HG02610 (cell line): ENCODE data around the gene ABCD2.
"Not testable (repeated sequence)": the region's sequence is repeated elsewhere in the genome, so short reads cannot be mapped to it uniquely, and the experiment has no call there.

ENCODE experiments used
- ATAC-seq: cut with Tn5 transposase; IDR thresholded peaks from one replicate; pipeline ENCODE4 v1.9.1; 2021; ENCODE audit warnings: mild to moderate bottlenecking, moderate library complexity; ENCODE audit not compliant: unreplicated experiment

Gene ABCD2

DNA sequence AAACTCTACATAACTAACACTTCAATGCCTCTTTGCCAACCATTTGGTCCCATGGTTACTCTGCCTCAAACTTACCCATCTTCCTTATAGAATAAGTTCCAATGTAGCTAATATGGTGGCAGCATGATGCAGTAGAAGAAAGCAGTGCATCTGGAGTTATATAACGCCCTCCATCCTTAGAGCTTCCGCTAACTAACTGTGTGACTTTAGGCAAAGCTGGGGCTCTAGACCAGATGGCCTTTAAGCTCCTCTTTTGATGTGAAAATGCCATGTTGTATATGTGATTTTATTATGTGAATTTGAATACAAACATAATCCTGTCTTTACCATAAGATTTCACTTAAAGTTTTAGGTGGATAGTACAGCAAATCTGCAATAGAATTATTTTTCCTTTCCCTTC, 6.1 kb downstream of the ABCD2 start:
- ATAC-seq = no peak

DNA sequence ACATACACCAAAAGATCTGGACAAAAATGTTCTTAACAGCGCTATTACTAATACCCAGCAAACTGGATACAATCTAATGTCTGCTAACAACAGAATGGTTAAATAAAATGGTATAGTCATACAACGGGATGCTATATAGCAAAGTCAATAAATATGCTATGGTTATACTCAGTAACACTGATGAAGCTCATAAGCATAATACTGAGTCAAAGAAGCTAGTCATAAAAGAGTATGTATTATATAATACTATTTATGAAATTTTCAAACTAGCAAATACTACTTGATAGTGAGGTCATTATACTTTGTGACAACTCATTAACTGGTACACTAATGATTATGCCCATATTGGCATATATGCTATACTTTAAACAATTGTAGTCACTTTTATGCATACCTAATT, 7.4 kb downstream of the ABCD2 start:
- no peak for ATAC-seq

DNA sequence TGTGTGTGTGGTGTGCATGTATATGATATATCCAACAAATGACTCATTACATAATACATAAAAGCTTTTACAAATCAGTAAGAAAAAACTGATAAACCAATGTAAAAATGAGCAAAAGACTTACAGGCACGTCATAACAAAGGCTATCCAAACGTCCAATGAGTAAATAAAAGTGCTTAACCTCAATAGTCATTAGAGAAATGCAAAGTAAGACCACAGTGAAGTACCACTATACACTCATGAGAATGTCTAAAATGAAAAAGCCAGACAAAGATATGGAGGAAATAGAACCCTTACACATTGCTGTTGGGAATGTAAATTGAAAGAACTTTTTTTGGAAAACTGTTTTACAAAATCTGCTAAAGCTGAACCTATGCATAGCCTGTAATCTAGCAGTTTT, 7.8 kb downstream of the ABCD2 start:
- ATAC-seq = no peak

DNA sequence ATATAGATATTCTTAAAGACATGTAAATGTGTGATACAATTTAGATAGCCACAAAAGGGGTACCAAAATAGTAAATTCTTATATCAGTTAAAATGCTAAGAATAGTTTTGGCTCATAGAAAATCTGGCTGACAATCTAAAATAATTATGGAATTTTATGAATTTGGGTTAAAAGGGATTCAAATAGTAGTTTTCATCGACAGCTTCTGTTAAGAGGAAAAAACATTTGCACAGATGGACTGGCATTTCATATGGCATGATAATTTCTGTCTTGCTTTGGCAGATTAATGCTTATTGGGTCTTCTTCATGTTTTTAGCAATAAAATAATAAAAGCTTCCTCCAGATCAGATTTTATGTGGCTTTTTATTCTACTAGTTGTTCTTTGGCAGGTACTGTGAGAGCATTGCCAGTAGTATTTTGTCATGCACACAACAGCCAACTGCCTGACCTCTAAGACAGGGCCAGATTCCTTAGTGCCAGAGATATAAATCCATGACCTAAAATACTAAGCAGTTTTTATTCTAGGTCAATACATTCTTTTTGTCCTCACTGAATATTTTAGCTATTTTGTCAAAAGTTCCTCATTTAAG, 9.1 kb downstream of the ABCD2 start:
- ATAC-seq = no peak

DNA sequence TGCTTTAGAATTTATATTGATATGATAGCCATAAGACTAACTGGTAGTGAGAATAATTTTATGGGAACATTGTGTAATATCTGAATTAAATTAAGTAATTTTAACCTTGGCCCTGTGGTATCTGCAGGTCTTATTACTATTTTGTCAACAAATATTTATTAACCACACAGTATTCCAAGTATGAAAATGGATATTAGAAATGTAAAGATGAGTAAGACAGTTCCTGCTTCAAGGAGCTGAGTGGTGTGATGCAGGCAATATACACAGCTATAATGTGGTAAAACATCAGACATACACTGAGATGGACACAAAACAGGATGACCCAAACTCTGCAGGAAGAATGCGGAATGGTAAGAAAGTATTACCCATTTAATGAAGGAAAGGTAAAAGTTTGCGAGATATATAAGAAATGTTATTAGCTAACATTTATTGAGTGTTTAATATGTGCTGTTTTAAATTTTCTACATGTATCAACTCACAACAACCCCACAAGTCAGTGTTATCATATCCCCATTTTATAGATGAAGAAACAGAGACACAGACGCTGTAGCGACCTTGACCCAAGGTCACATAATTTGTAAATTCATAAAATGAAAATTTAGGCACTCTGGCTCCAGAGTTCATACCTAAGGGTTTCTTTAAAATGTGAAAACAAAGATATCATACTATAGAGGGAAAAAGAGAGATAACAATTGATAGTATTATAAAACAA, 12.7 kb downstream of the ABCD2 start:
- ATAC-seq = no peak

DNA sequence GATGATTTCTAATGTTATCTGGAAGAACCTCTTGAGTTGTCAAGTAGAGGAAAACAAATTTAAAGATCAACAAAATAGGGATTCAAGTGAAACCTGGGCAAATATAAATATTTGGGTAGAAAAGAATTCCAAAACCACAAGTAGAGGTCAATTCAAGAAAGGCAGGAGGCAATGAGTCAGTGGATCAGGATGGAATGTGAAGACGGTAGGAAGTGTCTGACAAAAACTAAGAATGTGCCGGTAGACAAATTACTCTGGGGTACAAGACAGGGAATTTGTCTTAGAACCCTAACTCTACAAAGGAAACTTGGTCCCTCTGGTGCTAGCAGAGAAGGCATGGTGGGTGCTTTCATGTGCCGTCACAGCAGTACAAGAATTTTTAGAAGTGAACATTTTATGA, 13.6 kb downstream of the ABCD2 start:
- ATAC-seq = no peak

DNA sequence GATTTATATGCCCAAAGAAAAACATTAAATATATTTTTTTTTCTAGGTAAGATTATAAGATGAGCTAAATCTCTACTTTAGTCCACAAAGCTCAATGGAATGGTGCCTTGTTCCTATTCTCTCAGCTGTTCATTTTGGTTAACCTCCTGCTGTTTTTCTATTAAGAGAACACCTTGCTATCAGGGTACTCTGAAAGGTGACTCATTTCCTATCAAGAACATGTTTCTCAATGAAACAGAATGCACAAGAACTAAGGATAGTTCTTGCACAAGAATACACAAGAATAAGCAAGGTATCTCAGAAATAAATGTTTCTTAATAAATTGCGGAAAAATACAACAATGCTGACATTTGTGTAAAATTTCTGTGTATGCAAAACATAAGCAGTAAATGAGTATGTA, 14.1 kb downstream of the ABCD2 start:
- ATAC-seq = no peak

DNA sequence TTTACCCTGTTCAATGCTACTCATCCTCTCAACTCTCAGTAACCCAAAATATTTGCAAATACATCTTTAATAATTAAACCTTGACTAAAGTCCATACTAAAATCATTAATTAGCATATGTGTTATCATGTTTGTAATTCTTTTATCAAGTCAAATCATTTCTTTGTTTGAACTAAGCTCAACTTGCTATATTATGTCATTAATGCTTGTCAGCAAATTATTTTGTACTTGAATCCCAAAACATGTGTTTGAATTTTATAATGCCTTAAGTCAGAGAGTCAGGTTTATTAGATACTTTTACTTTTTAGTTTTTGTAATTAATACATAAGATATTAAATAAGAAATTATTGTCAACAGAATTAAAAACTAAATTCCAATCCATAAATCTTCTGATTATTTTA, 16.5 kb downstream of the ABCD2 start:
- no peak for ATAC-seq

DNA sequence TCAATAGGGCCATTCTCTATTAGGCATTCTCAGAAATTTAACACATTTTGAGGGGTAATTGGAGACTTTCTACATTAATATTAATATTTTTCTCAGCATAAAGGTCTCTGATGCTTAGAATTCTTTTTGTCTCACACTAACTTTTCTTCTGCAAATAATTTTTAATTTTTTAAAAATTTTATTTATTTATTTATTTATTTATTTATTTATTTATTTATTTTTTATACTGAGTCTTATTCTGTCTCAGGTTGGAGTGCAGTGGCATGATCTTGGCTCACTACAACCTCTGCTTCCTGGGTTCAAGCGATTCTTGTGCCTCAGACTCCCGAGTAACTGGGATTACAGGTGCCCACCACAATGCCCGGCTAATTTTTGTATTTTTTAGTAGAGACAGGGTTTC, 17.7 kb downstream of the ABCD2 start:
- ATAC-seq = not testable (repeated sequence)

DNA sequence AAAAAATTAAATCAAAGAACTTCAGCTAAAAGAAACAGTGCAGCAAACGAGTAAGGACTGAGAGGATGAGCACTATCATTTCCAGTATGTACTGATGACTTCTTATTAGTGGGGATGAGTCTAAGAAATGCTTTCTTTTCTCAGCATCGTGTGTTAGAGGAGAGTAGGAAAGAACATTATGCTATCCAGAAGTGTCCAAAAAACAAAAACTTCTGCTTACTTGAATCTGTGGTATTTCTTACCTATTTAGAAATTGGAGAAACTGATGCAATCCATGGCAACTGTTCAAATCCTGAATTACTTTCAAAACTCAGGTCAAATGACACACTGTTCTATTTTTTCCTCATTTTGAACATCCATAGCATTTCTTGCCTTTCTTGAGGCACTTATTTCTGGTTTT, 23.7 kb downstream of the ABCD2 start:
- ATAC-seq = no peak

DNA sequence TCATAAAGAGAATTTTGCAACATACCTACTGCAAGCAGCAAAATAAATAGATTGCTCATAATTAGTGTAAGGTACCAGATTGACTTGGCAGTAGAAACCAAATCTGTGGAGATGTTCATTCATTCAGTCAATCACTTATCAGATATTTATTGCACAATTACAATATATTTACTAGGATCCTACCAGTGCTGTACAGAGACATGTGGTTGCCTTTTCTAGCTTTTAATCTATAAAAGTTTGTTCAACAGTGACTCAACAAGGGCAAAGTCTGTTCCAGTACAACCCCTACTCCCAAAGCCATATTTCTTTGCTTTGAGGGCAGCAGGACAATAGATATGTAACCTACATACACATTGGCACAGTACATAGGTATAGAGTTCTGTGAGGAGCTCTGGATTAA, 27.3 kb downstream of the ABCD2 start:
- ATAC-seq = no peak

DNA sequence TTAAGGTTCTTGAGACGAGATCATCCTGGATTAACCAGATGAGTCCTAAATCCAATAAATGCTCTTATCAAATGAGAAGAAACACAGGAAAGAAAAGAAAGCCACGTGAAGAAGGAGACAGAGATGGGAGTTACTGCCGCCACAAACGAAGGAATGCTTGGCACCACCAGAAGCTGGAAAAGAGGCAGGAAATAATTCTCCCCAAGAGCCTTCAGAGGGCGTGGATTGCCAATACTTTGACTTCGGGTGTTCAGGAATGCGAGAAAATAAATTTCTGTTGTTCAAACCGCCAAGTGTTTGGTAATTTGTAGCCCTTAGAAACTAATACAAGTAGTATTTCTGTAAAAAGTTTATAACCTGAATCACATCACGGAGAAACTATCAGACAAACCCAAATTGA, 31.3 kb downstream of the ABCD2 start:
- no peak for ATAC-seq

DNA sequence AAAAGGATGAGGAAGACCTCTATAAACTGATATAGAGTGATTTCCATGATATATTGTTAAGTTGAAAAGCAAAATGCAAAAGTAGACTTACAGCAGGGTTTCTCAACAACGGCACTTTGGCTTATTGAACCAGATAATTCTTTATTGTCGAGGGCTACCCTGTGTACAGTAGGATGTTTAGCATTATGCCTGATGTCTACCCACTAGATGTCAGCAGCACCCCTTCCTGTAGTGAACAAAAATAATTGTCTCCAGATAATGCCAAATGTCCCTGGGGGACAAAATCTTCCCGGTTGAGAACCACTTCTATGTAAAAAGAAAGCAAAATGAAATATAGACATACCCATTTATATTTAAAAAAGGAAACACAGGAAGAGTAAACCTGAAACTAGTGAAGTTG, 32.4 kb downstream of the ABCD2 start:
- peak; percentile 83 for ATAC-seq

DNA sequence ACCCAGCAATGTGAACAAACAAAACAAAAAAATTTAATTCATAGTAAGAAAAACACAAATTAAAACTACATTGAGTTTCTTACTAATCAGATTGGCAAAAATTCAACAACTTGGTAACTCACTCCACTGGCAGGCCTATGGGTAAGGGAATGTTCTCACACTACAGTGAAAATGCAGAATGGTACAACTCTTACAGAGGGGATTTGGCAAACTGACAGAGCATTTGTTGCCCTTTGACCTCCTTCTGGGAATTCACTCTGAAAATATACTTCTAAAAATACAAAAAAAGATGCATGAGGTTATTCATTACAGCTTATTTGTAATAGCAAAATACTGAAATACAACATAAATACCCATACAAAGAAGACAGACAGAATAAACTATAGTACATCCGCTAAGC, 32.8 kb downstream of the ABCD2 start:
- no peak for ATAC-seq

DNA sequence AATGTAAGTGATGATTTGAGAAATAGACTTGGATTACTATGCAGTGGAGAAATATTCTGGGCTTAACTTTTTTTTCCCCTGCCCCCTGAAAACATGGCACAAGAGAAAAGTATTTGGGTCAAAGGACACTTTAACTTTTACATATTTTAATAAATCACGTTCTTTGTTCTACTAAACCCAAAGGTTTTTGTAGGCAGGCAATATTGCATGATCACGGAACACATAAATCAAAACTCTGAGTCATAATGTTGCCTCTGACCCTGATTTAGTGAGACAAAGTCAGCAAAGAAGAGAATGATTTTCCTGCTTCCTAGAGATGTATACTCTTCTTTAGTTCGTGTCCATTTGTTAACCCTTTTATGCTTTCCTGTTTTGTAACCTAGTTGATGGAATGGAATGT, 38.0 kb downstream of the ABCD2 start:
- no peak for ATAC-seq

DNA sequence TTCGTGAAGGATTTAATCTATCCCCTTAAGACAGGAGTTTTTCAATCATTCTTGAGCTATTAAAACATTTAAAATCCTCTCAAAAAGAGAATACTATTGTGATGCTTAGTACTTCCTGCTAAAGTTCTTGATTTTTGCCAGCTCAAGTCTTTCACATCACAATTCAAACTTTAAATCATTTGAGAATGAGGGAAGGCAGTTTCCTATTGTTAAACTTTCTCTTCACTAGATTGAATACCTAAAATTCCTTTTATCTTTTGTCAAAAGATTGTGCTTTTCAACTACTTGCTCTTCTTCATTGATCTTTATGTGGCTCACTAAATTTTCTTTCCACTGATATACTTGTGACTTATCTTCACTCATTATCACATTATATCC, 44.1 kb downstream of the ABCD2 start:
- ATAC-seq = no peak

DNA sequence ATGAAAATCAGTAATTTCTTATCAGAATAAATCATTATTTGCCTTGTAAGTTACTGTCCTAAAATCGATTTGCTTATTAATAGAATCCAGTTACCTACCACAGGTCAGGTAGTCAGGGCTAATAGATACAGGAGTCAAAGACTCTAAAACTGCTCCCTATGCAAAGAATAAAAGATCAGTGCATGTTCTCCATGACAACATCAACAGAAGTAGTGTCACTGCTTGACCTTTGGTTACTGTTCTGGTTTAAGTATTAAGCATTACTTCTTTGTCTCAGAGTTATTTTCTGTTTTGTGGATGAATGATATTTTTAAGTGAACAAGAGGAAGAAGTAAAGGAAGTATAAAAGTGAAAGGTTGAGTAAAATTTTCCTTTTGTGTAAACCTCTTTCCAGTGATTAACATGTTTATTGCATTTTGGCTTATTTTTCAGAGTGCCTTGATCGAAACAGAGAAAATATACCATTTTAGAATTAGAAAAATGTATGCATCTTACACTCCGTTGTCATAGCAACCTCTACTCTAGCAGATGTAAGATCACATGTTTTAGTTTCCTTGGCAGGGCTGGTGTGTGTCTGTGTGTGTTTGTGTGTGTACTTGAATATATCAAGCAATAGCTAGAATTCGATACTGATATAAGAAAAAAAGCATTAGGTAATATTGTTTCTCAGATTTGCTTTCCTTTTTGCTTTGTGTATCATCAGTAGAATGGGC, 44.7 kb downstream of the ABCD2 start:
- ATAC-seq = no peak

DNA sequence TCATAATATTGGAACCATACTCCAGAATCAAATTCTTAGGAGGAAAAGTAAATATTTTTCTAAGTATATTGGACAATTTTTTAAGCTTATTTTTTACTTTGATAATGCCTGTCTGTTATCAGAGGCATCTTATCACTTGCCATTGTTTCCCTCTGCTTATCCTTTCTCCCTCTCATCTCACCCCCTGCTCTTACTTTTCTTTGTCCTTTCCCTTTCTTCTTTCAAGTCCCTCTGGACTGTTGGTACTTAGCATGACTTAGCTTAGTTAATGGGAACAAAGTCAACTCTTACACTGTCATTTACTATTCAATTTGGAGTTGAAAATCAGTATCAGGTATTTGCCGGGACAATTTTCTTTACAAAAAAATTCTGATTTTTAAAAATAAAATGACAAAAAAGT, 45.2 kb downstream of the ABCD2 start:
- no peak for ATAC-seq

DNA sequence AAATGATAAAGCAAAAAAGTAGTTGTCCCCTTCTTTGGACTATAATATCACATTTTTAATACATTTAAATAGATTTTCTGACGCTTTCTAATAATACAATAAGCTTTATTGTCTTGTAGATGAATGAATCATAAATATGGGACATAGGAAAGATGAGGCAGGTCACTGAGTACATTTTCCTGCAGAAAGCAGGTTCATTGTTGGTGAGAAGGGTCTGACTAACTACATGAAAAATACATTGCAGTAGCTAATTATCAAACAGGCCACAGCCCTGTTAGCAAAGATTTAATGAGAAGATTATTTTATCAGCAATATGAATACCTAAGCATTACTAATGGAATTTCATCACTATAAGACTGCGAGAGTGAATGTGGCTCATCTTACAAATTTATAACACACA, 45.6 kb downstream of the ABCD2 start:
- no peak for ATAC-seq

DNA sequence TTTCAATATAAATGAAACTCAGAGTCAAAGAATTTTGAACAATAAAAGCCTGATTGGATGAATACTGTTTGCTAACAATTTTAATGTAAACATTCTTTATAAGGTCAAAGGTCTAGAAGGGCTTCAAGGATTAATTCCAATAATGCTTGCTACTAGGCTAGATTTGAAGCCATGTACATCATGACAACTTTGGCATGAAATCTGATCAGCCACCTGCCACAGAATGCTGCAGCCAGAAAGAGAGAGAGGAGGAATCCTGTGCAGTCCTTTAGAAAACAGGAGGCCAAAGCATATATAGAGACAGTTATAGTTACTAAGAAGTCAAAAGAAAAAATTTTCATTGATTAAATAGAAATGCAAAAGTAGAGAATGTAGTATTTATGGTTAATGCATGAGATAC, 47.1 kb downstream of the ABCD2 start:
- ATAC-seq = no peak

DNA sequence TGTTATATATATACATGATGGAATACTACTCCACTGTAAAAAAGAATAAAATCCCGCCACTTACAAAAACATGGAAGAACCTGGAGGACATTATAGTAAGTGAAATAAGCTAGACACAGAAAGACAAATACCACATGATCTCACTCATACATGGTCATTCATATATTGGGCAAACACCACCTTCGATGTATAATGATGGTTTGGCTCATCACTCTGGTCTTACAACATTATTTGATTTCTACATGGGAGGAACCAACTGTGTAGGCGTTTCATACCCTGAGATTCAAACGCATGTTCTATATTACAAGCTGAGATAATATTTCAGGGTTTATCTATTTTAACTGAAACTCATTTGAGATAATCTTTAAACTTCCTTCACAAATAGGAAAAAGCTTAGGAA, 48.3 kb downstream of the ABCD2 start:
- no peak for ATAC-seq

DNA sequence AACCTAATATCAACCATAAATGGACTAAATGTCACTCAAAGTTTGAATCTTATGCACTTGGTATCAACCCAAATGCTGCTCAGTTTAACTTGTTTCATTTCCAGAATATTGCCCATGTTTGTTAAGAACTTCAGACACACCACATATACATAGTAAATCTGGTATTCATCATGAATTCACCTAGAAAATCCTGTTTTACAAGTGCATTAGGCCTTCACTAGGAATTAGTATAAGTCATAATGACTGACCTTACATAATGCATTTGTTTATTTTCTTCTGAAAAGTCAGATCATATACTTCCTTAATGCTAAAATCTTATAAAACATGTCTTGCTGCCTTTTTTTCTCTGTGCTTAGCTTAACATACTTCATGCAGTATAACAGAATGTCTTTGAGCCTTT, 66.1 kb downstream of the ABCD2 start:
- no peak for ATAC-seq

DNA sequence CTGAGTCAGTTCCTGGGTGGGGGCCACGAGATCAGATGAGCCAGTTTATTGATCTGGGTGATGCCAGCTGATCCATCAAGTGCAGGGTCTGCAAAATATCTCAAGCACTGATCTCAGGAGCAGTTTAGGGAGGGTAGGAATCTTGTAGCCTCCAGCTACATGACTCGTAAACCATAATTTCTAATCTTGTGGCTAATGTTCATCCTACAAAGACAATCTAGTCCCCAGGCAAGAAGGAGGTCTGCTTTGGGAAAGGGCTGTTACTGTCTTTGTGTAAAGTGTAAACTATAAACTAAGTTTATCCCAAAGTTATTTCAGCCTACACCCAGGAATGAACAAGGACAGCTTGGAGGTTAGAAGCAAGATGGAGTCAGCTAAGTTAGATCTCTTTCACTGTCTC, 75.4 kb downstream of the ABCD2 start:
- ATAC-seq = not testable (repeated sequence)
